Peyer's patch (tissue), 4 donors: ENCODE measurements around the gene CYP24A1.

ENCODE experiments used
- POLR2A ChIP-seq, 2 donors: fragments of 450-650 bp; IDR thresholded peaks; one replicate each; pipeline ENCODE4 v1.5.1; 2017; ENCODE audit warnings: antibody characterized with exemption in 2 of 2, mild to moderate bottlenecking in 2 of 2, moderate library complexity in 2 of 2
- TF ChIP-seq, protein P1 (sequence below), 6 experiments: fragments of 450-650 bp in 4 of 6; fragments of 200-600 bp in 2 of 6; sonication (generic) in 1 of 6; IDR thresholded peaks; one replicate each; pipeline ENCODE4 v1.5.1; 2017 to 2019; ENCODE audit warnings: antibody characterized with exemption in 6 of 6, mild to moderate bottlenecking in 3 of 6, moderate library complexity in 1 of 6

- TF ChIP-seq, protein P1, sequence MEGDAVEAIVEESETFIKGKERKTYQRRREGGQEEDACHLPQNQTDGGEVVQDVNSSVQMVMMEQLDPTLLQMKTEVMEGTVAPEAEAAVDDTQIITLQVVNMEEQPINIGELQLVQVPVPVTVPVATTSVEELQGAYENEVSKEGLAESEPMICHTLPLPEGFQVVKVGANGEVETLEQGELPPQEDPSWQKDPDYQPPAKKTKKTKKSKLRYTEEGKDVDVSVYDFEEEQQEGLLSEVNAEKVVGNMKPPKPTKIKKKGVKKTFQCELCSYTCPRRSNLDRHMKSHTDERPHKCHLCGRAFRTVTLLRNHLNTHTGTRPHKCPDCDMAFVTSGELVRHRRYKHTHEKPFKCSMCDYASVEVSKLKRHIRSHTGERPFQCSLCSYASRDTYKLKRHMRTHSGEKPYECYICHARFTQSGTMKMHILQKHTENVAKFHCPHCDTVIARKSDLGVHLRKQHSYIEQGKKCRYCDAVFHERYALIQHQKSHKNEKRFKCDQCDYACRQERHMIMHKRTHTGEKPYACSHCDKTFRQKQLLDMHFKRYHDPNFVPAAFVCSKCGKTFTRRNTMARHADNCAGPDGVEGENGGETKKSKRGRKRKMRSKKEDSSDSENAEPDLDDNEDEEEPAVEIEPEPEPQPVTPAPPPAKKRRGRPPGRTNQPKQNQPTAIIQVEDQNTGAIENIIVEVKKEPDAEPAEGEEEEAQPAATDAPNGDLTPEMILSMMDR (IDR thresholded peaks at IDR 0.05), result no peak
- TF ChIP-seq POLR2A (IDR thresholded peaks at IDR 0.05), result no peak
These were observed 3.6 kb upstream of the CYP24A1 start for GRCh38 chr20:54177378-54177777.
